GM10847 (cell line): ENCODE data around the gene TGM2.

Experiments
- POLR2A ChIP-seq: IDR thresholded peaks from 2 replicates; pipeline ENCODE4 v1.6.1; 2011; ENCODE audit not compliant: insufficient read length; ENCODE audit errors: extremely low read depth

The TGM2 gene

GRCh38 chr20:38139156-38139912 is 25.7 kb downstream of the TGM2 start:
- no peak for TF ChIP-seq POLR2A

GRCh38 chr20:38138086-38138778 is 26.8 kb downstream of the TGM2 start:
- TF ChIP-seq POLR2A, result no peak

GRCh38 chr20:38137441-38138037 is 27.5 kb downstream of the TGM2 start:
- TF ChIP-seq POLR2A, result no peak

DNA sequence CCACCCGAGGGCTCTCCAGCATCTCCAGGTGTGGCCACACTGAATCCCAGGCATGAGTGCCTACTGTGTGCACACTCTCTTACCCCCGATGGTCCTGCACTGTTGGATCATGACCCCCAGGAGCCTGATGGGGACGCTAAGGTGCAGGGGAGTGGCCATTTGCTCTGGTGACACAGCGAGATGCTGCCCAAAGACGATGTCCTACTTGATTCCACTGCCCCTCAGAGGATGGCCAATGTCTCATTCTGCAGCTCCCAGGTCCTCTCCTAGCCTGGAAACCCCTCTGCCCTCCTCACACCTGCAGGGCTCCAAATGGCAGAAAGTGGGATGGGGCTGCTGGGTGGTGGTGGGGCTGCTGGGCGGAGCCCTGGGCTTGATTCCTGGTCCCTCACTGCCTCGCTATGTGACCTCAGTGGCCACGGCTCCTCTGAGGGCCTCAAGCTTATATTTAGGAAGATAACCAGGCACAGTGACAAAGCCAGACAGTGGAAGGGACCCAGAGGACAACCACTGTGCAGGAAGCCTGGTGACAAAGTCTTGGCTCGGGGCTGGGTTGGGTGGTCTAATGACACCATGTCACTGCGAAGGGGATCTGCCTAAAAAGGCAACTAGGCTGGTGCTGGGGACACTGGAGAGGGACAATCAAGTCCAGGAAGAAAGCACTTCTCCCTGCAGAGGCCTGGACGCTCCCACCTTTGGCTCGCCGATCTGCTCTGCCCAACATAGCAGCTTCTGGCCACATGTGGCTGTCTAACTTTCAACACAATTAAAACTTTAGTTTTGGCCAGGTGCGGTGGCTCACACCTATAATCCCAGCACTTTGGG is 28.4 kb downstream of the TGM2 start:
- TF ChIP-seq POLR2A, result no peak

DNA sequence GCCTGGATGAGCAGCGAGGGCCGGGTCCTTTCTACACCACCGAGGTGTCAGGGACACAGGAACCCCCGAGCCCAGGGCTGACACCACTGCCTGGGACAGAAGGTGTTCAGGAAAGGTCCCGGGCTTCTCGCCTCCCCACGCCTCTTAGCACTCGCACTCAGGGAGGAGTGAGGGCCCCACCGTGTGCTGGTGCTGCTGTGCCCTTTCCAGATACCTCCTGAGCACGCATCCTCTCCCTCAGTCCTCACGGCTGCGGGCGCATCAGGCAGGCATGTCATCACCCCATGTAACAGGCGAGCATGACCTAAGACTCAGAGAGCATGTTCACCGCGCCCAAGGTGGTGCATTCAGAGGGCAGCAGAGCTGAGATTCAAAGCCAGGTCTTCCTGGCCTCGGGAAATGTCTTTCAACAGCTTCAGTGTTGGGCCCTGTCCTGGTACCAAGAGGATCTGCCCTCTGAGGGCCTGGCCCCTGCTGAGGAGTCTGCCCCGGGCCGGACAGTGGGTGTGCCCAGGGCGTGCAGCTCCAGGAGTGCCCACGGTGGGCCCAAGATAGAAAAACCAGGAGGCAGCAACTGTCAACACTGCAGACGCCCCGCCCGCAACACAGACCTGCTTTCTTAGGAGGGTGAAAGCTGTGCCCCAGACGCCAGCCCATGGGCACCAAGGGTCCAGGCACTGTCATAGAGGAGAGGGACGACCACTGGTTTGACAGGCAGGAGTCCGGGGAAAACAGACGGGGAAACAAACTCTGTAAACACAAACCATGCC is 29.2 kb downstream of the TGM2 start:
- TF ChIP-seq POLR2A, result no peak

DNA sequence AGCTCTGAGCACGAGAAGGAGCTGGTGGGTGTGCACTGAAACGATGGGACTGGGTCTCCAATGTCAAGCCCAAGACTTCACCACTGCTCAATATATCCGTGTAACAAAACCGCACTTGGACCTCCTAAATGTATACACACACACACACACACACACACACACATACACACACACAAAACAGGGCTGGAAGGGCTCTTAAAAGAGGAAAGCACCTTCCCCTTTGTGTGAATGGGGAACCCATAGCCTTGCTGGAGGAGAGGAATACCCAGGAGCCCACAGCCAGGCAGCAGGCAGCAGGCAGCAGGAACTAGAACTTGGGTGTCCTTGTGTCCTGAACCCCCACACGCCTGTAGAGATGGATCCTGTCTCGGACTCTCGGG is 29.8 kb downstream of the TGM2 start:
- TF ChIP-seq POLR2A, result no peak

- TF ChIP-seq POLR2A, result no peak
These were observed 30.4 kb downstream of the TGM2 start for GRCh38 chr20:38134427-38135270.

- no peak for TF ChIP-seq POLR2A
These were observed 31.2 kb downstream of the TGM2 start for GRCh38 chr20:38133680-38134426.

DNA sequence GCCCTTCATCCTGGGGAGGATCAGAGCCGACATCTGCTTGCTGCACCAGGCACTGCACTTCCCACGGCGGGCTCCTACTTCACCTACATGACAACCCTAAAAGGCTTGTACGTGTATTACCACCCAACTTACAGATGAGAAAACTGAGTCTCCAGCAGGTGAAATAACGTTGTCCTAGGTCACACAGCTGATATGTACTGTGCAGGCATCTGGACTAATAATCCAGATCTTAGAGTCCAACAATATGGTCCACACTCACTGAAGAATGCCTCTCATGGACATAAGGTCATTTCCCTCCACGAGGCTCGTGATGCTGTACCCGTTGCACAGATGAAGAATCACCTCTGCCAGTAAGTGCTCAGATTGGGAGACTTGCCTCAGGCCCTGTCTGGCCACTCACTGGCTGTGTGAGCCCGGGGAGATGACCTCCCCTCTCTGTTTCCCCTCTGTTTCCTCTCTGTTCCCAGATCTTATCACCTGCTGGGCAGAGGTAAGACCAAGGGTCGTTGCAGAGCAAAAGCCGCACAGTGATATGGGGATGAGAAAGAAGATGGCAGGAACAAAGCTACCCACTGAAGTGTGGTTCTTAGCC is 32.1 kb downstream of the TGM2 start:
- TF ChIP-seq POLR2A, result no peak

GRCh38 chr20:38132156-38132909 is 32.7 kb downstream of the TGM2 start:
- no peak for TF ChIP-seq POLR2A

- no peak for TF ChIP-seq POLR2A
These were observed 33.4 kb downstream of the TGM2 start for GRCh38 chr20:38131588-38132121.
